T follicular helper cell (primary cell): Measurements from ENCODE around the gene AP3S1.

Source experiments
- DNase-seq: peaks from one replicate; pipeline ENCODE4 v3.0.0-alpha.2; 2020; ENCODE audit warnings: low read depth

Gene AP3S1

DNA sequence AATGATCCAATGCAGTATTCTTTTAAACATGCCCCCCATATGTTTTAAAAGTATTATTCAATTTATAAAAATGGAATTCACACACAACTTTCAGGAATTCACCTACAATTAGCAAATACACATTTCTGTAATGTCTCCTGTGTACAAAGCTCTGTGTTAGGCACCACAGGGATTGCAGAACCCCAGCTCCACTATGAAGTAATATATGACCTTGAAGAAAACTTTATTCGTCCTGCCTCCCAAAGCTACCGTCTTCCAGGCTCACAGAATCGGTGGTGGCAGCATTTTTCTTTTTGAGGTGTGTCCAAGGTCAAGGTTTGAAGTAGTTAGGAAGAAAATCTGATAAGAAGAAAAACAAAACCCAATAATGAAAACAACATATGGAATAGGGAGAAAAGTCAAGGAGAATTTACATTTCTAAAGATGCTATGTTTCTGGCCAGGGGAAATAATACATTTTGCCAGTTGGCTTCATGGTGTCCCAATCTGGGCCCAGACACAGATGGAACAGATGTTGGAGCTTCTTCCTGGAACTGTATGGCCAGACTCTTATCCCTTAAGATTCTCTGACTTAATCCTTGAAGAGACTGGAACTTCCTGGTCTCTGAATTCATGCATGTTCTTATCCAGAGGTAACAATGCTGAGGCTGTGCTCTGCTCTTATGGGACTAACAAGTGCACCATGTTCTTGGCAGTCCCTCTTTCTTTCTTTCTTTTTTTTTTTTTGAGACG lies 98.5 kb downstream of the AP3S1 start:
- no peak for DNase-seq

DNA sequence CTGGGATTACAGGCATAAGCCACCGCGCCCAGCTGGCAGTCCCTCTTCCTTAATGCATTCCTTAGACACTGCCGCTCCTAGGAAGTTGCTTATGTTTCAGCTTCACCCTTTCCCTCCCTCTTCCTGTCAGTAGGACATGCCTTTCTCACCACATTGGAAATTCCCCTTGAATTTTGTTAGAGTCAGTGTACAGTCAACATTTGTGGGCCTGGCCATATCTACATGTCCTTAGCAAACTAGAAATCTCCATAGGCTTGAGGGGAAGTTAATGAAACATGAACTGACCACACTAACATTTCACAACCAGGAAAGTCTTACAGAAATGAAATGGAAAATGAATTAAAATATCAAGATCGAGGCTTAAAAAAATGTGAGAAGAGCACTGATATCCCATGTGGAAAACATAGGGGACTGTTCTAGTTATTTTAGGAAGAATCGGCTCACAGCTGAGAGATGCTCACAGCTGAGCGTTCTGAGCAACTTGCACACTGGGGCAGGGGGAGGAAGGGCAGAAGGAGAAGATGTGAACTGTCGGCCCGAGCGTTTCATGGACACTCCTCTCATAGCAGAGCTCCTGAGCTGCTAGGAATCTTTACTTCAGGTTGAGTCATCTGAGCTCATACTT lies 99.4 kb downstream of the AP3S1 start:
- no peak for DNase-seq

DNA sequence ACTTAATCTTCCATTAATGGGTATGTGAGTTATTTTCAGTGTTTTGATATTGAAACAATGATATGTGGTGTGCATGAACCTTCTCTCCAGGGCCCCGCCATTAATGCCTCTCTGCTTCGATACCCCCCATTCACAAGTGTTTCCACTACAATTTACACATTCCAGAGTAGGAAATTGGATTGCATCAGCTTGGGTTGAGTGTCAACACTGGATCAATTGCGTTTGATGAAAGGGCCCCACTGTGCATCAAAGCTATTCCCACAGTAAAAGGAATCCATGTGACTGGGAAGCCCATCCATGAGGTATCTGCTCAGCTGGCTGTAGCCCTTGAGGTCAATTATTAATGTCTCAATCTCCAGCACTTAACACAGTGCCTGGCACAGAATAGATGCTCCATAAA lies 102.8 kb downstream of the AP3S1 start:
- DNase-seq, result no peak

DNA sequence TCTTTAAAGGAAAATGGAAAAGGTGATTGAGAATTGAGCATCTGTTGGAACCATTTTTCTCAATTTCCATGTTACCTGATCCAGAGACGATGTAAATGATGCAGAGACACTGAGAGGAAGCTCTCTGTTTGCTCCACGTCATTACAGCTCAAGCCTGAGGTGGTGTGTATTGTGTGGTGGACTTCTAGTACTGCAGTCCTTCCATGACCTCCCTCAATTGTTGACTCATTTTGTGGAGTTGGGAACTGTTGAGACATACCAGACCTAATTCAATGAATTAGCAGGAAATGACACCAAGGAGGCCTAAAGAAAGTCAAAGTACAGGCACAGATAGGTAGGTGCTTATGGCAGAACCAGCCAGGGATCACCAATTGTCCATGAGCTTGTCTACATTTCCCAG lies 104.9 kb downstream of the AP3S1 start:
- no peak for DNase-seq

DNA sequence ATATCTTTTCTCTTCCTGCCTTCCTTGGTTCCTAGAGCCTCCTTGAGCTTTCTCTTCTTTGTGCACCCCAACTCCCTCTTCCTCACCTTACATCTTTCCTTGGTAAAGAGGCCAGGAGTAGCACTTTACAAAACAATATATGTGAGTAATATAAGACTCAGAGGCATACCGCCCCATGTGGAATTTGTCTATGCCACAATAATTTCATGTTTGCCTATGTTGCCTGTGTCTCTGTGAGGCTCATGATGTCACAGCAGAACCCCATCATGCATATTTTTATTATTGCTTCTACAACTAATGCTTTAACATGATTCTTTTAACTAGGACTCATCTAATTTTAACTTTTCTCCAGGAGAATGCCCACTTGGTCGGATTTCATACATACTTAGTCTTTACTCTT lies 105.5 kb downstream of the AP3S1 start:
- no peak for DNase-seq

- no peak for DNase-seq
Observed at GRCh38 chr5:115948091-115948534, 106.4 kb downstream of the AP3S1 start.

GRCh38 chr5:115949096-115949495 lies 107.4 kb downstream of the AP3S1 start:
- no peak for DNase-seq

GRCh38 chr5:115952588-115952987 lies 110.9 kb downstream of the AP3S1 start:
- DNase-seq, result no peak

- no peak for DNase-seq
Observed at GRCh38 chr5:115954144-115954543, 112.4 kb downstream of the AP3S1 start.

DNA sequence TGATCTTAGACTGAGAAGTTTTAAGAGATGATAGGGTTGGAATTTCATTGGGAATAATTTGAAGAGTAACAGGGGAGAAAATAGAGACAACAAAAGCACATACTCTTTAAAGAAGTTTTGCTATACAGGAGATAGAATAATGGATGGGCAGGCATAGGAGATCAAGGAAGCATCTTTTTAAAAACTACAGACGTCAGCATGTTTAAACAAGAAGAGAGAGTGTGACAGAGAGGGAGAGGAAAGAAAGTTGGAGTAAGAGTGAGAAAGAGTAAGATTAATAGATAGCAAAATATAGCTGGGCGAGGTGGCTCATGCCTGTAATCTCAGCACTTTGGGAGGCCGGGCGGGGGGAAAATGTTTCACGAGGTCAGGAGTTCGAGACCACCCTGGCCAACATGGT lies 115.2 kb downstream of the AP3S1 start:
- no peak for DNase-seq

- no peak for DNase-seq
Observed at GRCh38 chr5:115961381-115962238, 119.9 kb downstream of the AP3S1 start.

GRCh38 chr5:115962239-115962564 lies 120.5 kb downstream of the AP3S1 start, which contains the start of gene LVRN:
Gene LVRN (plus strand): TSS chr5:115962475. CDS start chr5:115962618, 143 bp downstream.
- no peak for DNase-seq

DNA sequence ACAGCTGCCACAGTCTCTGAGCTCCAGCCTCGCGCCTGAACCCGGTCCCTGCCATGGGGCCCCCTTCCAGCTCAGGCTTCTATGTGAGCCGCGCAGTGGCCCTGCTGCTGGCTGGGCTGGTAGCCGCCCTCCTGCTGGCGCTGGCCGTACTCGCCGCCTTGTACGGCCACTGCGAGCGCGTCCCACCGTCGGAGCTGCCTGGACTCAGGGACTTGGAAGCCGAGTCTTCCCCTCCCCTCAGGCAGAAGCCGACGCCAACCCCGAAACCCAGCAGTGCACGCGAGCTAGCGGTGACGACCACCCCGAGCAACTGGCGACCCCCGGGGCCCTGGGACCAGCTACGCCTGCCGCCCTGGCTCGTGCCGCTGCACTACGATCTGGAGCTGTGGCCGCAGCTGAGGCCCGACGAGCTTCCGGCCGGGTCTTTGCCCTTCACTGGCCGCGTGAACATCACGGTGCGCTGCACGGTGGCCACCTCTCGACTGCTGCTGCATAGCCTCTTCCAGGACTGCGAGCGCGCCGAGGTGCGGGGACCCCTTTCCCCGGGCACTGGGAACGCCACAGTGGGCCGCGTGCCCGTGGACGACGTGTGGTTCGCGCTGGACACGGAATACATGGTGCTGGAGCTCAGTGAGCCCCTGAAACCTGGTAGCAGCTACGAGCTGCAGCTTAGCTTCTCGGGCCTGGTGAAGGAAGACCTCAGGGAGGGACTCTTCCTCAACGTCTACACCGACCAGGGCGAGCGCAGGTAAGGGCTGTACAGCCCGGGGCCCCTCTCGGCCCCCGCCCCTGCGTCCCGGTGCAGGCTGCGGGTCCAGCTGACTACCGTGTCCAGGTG lies 121.0 kb downstream of the AP3S1 start:
- DNase-seq, result no peak

DNA sequence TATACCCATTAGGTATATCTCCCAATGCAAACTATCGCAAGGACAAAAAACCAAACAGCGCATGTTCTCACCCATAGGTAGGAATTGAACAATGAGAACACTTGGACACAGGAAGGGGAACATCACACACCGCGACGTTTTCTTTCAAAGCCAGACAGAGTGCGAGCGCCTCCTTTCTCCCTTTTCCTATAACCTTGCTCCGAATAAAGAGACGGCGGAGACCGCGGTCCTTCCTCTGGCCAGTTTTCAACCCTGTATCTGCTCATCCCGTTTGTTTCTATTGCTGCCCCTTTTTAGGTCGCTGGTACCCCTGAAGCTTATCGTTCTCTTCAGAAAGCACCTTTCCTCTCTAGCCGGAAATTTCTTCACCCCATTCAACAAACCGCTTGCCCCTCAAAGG lies 121.8 kb downstream of the AP3S1 start:
- no peak for DNase-seq
